HL-60/S4 treated with retinoic acid at 250 ng/mL for 4 days and 3 days (cell line): ENCODE data around the gene BAZ2B.

ENCODE experiments used
- in situ Hi-C: fragments of 300-500 bp; cut with MboI; formaldehyde crosslinking; loops from 2 replicates; pipeline ENCODE4 v1.7.0; 2022; ENCODE audit warnings: low sequenced_read_pairs

BAZ2B gene

GRCh38 chr2:159462961-159463360 is 153.4 kb downstream of the BAZ2B start:
- in situ Hi-C loops = no loop called here

GRCh38 chr2:159462201-159462785 is 154.1 kb downstream of the BAZ2B start:
- in situ Hi-C loops = no loop called here

GRCh38 chr2:159461076-159461475 is 155.3 kb downstream of the BAZ2B start:
- in situ Hi-C loops = no loop called here

- in situ Hi-C loops = no loop called here
Observed at GRCh38 chr2:159460227-159460626, 156.1 kb downstream of the BAZ2B start.

- in situ Hi-C loops = no loop called here
Observed at GRCh38 chr2:159459279-159459678, 157.1 kb downstream of the BAZ2B start.

GRCh38 chr2:159457589-159457988 is 158.8 kb downstream of the BAZ2B start:
- in situ Hi-C loops = no loop called here

GRCh38 chr2:159456500-159457426 is 159.6 kb downstream of the BAZ2B start:
- in situ Hi-C loops = no loop called here

- in situ Hi-C loops = no loop called here
Observed at GRCh38 chr2:159455330-159455918, 160.9 kb downstream of the BAZ2B start.

- in situ Hi-C loops = no loop called here
Observed at GRCh38 chr2:159454185-159454584, 162.2 kb downstream of the BAZ2B start.

- in situ Hi-C loops = no loop called here
Observed at GRCh38 chr2:159450180-159450579, 166.2 kb downstream of the BAZ2B start.

GRCh38 chr2:159449504-159450124 is 166.7 kb downstream of the BAZ2B start:
- in situ Hi-C loops = no loop called here

GRCh38 chr2:159446817-159447216 is 169.5 kb downstream of the BAZ2B start:
- in situ Hi-C loops = no loop called here

- in situ Hi-C loops = no loop called here
Observed at GRCh38 chr2:159446201-159446600, 170.1 kb downstream of the BAZ2B start.

GRCh38 chr2:159445307-159445706 is 171.0 kb downstream of the BAZ2B start:
- in situ Hi-C loops = no loop called here

GRCh38 chr2:159444754-159445153 is 171.6 kb downstream of the BAZ2B start:
- in situ Hi-C loops = no loop called here

- in situ Hi-C loops = no loop called here
Observed at GRCh38 chr2:159442159-159442852, 174.0 kb downstream of the BAZ2B start.

GRCh38 chr2:159441182-159441581 is 175.2 kb downstream of the BAZ2B start:
- in situ Hi-C loops = no loop called here

GRCh38 chr2:159439421-159439820 is 176.9 kb downstream of the BAZ2B start:
- in situ Hi-C loops = no loop called here

- in situ Hi-C loops = no loop called here
Observed at GRCh38 chr2:159438720-159439353, 177.5 kb downstream of the BAZ2B start.

- in situ Hi-C loops = no loop called here
Observed at GRCh38 chr2:159438284-159438683, 178.1 kb downstream of the BAZ2B start.
